NCI-H2196 (cell line): ENCODE data around the gene SCLT1.

Experiments used
- DNase-seq: peaks from one replicate; lab custom pipeline; 2025; ENCODE audit not compliant: unreplicated experiment; lab: John Stamatoyannopoulos, UW

SCLT1 gene

DNA sequence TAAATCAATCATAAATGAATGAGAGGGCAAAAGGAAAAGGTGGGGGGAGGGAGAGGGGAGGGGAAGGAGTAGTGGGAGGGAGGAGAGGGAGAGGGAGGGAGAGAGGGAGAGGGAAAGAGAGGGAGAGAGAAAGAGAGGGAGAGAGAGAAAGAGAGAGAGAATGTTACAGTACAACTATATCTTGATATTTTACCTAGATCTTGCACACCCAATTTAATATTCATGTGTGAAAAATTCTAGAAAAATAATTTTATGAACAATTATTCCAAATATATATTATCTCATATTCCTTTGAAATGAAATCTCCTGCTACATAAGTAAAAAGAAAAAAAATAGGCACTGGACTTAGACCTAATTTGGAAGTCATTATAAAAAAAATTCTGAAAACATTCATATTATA lies 120.0 kb downstream of the SCLT1 start:
- no peak for DNase-seq

DNA sequence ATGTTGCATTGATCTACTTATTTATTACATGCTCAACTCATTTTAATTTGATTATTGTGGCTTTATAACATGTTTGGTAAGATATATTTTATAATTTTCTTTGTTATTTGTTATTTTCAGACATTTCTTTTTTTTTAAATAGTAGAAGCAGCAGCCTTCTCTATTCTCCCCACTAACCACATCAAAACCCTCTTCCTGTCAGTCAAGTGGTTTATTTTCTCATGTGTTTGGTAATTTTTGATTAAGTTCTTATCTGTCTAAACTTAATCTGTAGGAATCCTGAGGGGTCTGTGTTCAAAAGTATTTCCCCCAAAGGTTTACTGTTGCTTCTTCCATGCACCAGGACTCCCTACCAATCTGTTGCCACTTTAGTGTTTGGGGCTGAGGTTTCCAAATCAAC lies 131.9 kb downstream of the SCLT1 start:
- no peak for DNase-seq

DNA sequence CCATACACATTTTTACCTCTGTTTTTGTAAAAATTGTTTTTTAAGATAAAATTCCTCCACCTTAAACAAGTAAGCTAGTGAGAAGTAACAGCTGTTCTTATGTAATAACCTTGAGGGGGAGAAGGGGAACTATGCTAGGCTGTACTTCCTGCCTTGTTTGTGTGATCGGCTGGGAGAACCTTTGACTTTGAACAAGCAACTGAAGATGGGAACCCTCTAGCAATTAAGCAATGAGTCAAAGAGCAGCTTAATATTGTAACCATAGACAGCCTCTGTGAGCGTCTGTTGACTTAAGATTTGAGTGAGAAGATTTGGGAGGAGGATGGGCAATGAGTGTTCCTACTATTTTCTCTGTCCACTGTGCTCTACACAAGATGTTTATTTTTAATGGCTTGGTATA lies 135.1 kb downstream of the SCLT1 start:
- DNase-seq, result no peak

DNA sequence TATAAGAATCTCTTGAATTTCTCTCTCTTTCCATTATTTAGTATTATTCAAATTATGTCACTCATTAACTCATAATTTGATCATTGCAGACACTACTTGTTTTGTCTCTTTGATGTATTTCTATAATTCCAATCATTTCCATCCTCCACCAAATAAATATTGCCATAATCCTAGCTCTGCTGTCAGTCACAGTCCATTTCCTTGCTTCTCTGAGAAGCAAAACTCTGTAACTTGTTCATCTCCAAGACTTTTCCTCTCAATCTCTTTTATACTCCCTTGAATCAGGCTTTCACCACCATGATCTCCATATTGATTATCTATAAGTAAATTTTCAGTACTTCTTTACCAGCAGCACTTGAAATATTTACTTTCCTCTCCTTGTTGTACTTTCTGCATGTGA lies 135.9 kb downstream of the SCLT1 start:
- no peak for DNase-seq

DNA sequence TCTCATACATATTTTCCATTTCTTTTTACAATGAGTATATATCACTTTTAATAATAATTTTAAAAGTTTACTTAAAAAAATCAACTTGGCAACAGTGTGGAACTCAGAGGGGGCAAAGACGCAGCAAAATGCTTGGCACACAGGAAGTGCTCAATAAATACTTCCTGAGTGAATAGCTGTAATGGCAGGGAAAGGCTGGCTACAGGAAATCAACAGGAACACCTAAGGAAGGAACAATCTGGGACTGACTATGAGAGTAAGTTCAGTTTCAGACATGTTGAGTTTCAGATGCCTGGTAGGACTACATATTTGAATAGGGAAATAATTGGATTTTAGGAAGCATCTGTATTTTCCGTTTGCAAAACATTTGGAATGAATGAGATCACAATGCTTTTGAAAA lies 137.6 kb downstream of the SCLT1 start:
- DNase-seq, result no peak

DNA sequence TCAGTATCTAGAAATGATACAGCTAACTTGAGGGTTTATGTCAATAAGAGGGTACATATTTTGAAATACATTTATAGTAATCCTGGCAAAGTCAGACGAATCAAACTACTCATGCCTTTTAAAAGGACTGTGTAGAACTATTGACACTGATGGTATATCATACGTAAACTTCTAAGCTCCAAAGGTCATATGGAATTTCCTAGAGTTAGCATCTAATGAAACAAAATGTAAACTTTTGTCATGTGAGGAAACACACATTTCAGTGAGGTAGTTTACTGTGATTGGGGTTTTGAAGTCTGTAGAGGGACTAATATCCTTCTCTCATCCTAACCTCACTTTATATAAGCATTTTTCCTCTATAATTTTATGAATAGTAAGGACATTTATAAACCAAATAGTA lies 138.4 kb downstream of the SCLT1 start:
- no peak for DNase-seq

DNA sequence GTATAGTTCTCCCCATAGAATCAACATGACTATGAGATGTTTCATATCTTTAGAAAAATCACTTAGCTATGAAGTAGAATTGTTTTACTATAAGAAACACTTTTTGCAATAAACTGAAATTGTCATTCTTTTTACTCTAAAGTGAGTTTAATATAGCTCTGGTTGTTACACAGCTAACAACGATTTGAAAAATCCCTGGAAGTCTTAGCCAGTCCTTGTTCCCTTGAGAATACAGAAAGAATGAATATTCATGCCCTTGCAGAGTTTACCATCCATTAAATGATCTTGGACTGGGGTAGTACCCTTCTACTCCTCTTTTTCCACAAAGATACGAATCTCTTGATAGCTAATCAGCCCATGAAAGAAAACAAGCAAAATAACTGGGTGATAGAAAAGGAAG lies 142.0 kb downstream of the SCLT1 start:
- DNase-seq, result no peak

DNA sequence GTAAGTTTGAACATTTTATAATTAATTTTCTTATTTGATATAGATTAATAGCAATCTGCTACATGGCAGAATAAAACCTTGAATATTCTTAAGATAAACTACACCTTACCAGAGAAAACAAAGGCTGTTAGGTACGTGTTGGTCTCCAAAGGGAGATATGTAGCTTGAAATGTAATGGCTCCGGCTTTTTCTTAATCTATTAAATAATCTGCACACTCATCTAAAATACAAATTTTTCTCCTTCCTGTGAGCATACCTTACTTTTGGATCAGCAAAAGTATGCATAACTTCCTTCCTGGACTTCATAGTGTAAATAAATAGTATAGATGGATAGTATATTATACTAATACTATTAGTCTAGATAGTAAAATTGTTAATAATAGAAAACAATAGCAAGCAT lies 142.5 kb downstream of the SCLT1 start:
- DNase-seq, result no peak

DNA sequence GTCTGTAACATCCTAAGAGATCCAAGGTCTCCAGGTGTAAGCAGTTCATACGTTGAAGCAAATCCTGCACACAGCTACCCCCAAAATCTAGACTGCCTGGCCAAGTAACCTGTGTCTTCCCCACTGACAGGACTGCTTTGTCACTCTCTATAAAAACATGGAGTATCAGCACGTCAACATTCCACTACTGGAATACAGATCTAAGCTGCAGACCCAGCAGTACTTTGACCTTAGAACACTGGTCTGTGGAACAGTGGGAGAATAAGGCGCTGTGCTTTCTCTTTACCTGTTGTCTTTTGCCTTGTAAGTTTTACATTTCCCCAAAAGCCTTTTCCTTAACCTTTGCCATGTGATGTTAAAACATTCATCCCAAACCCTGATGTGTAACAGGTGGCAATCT lies 146.4 kb downstream of the SCLT1 start:
- DNase-seq, result no peak

DNA sequence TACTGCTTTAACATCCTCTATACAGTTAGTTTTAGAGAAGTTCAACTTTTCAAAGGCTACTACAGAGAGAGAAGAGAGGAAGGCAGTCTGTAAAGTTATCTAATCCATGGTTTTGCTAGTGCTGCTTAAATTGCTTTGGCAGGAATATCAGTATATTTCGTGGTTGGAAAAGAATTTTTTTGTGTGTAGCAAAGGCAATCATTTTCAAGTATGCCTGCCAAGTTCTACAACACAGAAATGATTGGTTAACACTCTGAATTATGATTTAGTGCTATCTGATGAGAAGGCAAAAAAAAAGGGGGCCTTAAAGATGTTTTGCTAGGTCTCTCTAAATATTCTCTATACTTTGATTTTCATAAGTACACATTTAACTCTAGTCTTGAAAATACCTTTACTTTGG lies 150.7 kb downstream of the SCLT1 start:
- DNase-seq, result no peak

DNA sequence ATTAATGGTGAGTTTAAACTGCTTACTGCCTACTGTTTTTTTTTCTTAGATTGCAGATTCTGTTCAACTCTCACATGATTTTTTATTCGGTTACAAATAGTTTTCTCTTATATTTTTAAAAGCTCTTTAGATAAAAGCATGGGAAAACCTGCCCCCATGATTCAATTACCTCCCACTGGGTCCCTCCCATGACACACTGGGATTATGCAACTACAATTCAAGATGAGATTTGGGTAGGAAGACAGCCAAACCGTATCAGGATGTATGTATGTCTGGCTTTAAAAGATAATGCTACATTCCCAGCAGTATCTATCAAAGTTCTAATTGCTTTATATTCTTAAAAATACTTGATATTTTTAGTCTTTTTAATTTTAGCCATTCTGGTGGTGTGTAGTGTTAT lies 152.4 kb downstream of the SCLT1 start:
- no peak for DNase-seq

DNA sequence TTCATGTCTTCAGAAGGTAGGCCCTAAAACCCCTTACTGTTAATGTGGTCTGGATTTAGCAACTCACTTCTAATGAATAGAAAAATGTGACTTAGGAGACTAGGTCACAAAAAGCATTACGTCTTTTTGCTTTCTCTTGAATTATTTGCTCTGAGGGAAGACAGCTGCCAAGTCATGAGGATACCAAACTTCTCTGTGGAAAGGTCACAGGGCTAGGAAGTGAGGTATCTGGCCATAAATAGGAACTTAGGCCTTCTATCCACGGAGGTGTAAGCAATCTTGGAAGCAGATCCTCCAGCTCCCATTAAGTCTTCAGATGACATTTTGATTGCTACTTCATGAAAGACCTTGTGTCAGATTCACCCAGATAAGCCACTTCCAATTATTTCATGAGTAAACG lies 163.3 kb downstream of the SCLT1 start:
- no peak for DNase-seq

DNA sequence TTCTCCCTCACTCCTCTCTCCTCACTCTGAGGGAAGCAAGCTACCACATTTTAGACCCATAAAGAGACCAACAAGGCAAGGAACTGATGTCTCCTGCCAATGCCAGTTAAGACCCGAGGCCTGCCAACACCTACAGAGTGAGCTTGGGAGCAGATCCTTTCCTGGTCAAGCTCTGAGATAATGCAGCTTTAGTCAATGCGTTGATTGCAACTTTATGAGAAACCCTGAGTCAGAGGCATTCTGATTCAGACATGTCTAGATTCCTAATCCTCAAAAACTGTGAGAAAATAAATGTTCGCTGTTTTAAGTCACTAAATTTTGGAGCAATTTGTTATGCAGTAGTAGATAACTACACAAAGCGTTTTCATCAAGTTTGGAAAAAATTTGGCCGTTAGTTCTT lies 168.4 kb downstream of the SCLT1 start:
- DNase-seq, result no peak

DNA sequence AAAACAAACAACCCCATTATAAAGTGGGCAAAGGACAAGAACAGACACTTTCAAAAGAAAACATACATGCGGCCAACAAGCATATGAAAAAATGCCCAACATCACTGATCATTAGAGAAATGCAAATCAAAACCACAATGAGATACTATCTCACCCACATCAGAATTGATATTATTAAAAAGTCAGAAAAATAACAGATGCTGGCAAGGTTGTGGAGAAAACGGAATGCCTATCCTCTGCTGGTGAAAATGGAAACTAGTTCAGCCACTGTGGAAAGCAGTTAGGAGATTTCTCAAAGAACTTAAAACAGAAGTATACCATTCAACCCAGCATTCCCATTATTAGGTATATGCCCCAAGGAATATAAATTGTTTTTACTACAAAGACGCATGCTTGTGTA lies 171.4 kb downstream of the SCLT1 start:
- DNase-seq, result no peak

DNA sequence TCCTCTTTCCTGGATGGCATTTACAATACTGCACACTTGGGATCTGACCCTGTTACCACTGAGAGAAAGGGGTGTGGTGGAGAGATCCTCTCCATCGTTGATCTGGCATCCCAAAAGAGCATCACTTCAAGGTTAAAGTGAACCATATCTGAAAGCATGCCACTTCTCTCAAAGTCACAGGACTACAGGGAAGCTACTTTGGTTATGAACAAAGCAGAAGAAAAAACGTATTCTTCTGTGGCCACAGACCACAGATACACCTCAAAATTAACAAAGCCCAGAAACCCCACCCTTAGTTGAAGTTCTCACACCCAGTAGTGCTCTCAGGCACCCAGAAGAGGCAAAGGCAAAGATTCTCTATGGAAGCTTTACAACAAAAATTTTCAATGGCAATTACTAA lies 175.6 kb downstream of the SCLT1 start:
- no peak for DNase-seq

DNA sequence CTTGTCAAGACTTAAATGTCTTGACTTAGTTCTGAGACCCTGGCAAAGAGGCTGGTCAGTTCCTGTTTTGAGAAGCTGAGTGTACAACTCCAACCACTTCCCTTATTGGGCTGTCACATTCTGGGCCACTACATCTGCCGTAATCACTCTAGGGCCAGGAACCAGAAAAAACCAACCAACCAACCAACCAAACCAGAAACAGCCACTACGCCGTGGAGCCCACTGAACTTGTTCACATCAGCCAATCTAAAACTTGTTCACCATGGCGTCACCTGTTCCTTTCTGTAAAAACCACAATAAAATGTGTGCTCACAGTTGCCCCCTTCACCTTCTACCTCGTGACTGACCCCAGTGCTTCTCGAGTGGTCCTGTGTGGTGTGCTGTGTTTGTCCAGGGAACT lies 176.5 kb downstream of the SCLT1 start:
- DNase-seq, result no peak

DNA sequence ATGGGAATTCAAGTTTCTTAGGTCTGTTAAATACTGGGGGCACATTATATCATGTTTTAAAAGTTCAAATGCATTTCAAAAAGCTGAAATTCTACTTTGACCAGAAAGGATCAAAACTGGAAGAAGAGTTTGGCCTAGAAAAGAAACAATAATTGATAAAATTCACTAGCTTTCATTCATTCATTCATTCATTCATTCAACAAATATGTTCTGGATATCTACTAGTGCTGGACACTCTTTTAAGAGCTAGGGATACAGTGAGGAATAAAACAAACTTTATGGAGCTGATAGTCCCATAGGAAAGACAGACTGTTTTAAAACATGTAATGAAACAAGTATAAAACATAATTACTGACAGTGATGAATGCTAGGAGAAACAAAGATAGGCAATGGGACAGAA lies 177.8 kb downstream of the SCLT1 start:
- no peak for DNase-seq

DNA sequence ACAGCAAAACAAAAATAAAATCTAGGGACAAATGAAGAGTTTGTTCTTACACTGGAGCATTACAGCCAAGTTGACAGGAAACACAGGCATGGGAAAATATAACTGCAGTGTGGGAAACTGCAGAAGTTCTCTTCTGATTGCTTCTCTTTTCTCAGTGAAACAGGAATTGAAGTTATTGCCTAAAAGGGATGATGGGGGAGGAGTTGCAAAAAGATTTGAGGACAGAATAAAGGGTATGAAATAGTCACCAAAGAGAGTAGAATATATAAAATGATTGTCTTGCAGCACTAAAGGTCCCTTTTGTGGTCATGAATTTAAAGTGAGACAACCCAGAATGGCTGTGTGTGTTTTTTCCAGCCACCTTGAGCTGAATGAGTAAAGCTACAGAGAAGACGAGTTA lies 180.1 kb downstream of the SCLT1 start:
- DNase-seq, result no peak

DNA sequence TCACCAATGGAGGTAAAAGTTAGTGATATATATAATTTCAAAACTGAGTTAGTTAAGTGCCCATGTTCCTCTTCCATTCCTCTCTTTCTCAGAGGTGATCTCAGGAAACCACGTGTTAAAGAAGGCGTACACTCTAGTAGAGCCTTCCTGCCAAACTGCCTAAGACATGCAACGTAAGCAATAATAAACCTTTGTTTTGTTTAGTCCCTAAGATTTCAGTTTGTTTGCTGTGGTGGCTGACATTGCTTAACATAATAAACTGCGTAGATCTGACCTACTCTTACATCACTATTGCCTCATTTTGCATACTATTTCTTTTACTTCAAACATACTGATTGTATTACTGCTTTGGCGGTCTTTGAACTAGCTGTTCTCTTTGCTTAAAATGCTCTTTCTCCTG lies 184.6 kb downstream of the SCLT1 start:
- DNase-seq, result no peak

DNA sequence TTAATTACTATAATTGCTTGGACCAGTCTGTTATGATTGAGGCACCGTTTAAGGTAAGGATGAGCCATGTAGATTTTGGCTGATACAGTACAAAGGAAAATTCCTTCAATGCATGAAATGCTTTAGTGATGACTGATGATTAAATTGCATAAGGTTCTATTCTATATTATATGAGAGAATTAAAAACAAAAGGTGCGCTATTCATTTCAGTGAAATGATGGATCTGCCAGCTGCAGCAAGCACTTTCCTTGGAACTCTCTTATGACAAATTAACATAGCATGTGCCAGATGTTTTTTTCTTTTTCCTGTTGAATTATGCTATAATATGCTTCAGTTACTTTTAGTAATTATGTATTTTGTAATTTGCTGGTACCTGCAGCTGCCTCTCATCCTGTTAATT lies 185.4 kb downstream of the SCLT1 start:
- no peak for DNase-seq

DNA sequence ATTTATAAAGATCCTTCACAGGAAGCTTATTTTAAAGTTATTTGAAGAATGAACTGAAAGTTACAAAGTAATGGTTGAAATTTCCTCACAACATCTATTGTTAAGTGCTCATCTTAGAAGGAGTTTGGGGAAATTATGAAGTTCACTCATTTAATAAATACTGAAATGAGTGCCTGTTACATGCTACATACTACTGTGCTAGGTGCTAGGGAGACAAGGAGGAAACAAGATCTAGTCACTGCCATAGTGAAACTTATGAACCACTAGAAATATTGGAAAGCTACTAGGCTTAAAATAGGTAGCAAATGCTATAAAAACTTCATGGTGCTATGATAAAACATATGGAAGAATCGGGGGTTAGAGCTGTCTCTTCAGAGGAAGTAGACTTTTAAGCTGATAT lies 186.8 kb downstream of the SCLT1 start:
- no peak for DNase-seq

DNA sequence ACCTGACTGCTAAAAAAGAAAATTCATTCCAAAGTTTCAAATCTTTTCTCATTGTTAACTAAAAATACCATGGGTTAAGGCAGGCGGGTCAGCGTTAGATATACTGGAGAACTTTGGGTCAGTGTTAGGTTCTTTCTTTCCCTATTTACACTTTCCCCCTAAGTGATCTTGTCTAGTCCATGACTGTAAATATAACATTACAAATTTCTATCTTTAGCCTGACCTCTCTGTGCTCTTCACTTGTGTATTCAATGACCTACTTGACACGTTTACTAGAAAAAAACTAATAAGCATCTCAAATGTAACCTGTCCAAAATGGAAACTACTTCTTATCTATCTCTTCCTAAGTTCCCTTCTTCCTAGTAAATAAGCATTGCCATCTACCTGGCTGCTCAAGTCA lies 188.5 kb downstream of the SCLT1 start:
- no peak for DNase-seq

DNA sequence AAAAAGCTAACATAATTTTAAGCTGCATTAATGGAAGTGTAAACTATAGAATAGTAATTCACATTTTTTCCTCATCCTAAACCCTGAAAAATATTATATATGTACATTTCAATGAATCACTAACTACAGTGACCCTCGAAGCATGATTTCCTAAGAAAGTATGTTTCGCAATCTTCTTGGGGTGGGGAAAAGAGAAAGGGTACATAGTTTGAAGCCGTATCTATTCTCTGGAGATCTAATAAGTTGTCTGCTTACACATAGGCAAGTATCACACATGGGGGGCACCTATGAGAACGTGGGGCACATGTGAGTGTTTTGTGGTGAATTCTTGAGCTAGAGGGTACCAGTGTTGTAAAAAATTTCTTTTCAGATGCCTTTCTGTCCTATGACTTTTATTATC lies 212.7 kb downstream of the SCLT1 start:
- DNase-seq, result no peak

DNA sequence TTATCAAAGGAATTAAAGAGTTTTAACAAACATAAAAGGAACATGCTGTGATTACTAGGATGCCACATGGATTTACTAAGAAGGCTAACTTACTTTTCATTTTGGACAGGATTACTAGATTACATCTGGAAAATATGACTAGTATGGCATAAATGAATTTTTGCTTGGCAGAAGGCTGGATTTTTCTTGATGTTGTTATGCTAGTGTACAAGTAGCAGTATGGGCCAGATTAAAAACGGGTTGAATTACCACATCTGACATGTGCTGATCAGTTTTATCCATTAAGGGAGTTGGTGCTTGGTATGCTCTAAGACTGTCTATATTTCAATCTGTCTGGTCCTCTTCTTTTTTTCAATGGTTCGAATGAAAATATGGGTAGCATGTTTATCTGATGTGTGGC lies 213.4 kb downstream of the SCLT1 start:
- DNase-seq, result no peak
